C4-2B (cell line): Measurements from ENCODE around the gene ITIH4.

ENCODE experiments used
- CTCF ChIP-seq: fragments of 450-650 bp; conservative IDR thresholded peaks from 2 replicates; pipeline ENCODE4 v1.5.1; 2017; ENCODE audit warnings: mild to moderate bottlenecking
- ZFX ChIP-seq: fragments of 450-650 bp; IDR thresholded peaks from 2 replicates; pipeline ENCODE4 v1.6.1; 2017

GRCh38 chr3:52834871-52835501, 4.5 kb upstream of the ITIH4 start, which contains the start of gene MUSTN1:
- TF ChIP-seq CTCF, result no peak
- TF ChIP-seq ZFX, result no peak
